Loucy (cell line): ENCODE data around the gene ADGB.
"Not testable (repeated sequence)": the region's sequence is repeated elsewhere in the genome, so short reads cannot be mapped to it uniquely, and the experiment has no call there.

Experiments used
- EZH2phosphoT487 ChIP-seq: fragments of 200-600 bp; IDR thresholded peaks from 2 replicates; pipeline ENCODE4 v1.6.1; 2018; ENCODE audit warnings: antibody characterized with exemption, mild to moderate bottlenecking, moderate library complexity, borderline replicate concordance
- TF ChIP-seq, protein P1 (sequence below): fragments of 200-600 bp; sonication (generic); conservative IDR thresholded peaks from 2 replicates; pipeline ENCODE4 v1.5.1; 2014; ENCODE audit warnings: mild to moderate bottlenecking, antibody characterized with exemption, low read length

DNA sequence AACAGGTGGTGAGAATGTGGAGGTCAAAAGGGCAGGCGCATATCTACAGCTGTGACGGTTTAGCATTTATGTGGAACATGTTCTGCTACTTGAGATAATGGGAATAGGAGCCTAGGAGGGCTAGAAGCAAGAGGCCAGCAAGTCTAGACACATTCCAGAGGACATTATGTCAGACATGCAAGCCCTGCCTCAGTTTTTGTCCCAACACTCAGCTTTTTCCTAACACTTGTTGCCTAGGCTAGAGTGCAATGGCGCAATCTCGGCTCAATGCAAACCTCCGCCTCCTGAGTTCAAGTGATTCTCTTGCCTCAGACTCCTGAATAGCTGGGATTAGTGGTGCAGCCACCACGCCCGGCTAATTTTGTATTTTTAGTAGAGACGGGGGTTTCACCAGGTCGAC, 210.2 kb downstream of the ADGB start:
- TF ChIP-seq, protein P1, sequence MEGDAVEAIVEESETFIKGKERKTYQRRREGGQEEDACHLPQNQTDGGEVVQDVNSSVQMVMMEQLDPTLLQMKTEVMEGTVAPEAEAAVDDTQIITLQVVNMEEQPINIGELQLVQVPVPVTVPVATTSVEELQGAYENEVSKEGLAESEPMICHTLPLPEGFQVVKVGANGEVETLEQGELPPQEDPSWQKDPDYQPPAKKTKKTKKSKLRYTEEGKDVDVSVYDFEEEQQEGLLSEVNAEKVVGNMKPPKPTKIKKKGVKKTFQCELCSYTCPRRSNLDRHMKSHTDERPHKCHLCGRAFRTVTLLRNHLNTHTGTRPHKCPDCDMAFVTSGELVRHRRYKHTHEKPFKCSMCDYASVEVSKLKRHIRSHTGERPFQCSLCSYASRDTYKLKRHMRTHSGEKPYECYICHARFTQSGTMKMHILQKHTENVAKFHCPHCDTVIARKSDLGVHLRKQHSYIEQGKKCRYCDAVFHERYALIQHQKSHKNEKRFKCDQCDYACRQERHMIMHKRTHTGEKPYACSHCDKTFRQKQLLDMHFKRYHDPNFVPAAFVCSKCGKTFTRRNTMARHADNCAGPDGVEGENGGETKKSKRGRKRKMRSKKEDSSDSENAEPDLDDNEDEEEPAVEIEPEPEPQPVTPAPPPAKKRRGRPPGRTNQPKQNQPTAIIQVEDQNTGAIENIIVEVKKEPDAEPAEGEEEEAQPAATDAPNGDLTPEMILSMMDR: not testable (repeated sequence)
- TF ChIP-seq EZH2phosphoT487: not testable (repeated sequence)
